Esophagus squamous epithelium (tissue), 4 donors: ENCODE data around the gene GPR119.

Experiments used
- POLR2A ChIP-seq, 4 donors: fragments of 450-650 bp; IDR thresholded peaks; one replicate each; pipeline ENCODE4 v1.6.1; 2017; ENCODE audit warnings: antibody characterized with exemption in 4 of 4, mild to moderate bottlenecking in 4 of 4, moderate library complexity in 3 of 4
- TF ChIP-seq, protein P1 (sequence below), 6 experiments: fragments of 450-650 bp in 4 of 6; fragments of 200-600 bp in 2 of 6; sonication (generic) in 2 of 6; IDR thresholded peaks; one replicate each; pipeline ENCODE4 v1.5.1; 2016 to 2019; ENCODE audit warnings: antibody characterized with exemption in 6 of 6, mild to moderate bottlenecking in 4 of 6, moderate library complexity in 4 of 6

DNA sequence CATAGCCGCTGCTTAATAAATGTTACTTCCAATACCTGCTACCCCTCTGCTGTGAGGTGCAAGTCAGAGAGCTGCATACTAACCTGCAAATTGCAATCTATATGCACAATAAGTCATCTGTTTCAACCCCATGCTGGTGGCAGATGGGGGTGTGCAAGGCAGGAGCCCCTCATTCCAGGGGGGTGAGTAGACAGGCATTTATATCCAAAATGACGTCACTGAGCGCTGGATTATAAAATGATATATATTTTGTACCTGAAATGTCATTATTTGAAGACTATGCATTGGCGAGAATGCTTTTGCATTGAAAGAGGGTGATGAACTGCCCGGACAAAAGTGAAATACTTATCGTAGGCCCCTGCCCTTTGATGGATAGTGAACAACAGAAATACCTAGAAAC, 41.1 kb upstream of the GPR119 start:
- TF ChIP-seq, protein P1, sequence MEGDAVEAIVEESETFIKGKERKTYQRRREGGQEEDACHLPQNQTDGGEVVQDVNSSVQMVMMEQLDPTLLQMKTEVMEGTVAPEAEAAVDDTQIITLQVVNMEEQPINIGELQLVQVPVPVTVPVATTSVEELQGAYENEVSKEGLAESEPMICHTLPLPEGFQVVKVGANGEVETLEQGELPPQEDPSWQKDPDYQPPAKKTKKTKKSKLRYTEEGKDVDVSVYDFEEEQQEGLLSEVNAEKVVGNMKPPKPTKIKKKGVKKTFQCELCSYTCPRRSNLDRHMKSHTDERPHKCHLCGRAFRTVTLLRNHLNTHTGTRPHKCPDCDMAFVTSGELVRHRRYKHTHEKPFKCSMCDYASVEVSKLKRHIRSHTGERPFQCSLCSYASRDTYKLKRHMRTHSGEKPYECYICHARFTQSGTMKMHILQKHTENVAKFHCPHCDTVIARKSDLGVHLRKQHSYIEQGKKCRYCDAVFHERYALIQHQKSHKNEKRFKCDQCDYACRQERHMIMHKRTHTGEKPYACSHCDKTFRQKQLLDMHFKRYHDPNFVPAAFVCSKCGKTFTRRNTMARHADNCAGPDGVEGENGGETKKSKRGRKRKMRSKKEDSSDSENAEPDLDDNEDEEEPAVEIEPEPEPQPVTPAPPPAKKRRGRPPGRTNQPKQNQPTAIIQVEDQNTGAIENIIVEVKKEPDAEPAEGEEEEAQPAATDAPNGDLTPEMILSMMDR (IDR thresholded peaks at IDR 0.05), result no peak
- no peak for TF ChIP-seq POLR2A (IDR thresholded peaks at IDR 0.05)
